Thymus (tissue), 11 donors: Measurements from ENCODE around the gene NUDT8. TPM values are rescaled to one million over a fixed set of nuclear protein-coding genes. Genes with fewer than 3 reads are reported as not detected.
"Not testable (repeated sequence)": the region's sequence is repeated elsewhere in the genome, so short reads cannot be mapped to it uniquely, and the experiment has no call there.

Experiments used
- DNase-seq, 9 donors: peaks; one replicate each; pipeline ENCODE4 v3.0.0-alpha.2; 2013; ENCODE audit warnings: low spot score in 9 of 9, low read depth in 6 of 9, missing footprints in 1 of 9
- H3K27ac ChIP-seq, 2 donors: one replicate each; pipeline ENCODE4 v1.5.1; 2013; ENCODE audit warnings: control low read depth in 1 of 2, low read depth in 1 of 2, low read length in 1 of 2, mild to moderate bottlenecking in 1 of 2, moderate library complexity in 1 of 2
- H3K27me3 ChIP-seq, 2 donors: one replicate each; pipeline ENCODE4 v1.5.1; 2013; ENCODE audit warnings: low read length in 1 of 2; ENCODE audit not compliant: control insufficient read depth in 2 of 2, insufficient read depth in 1 of 2
- H3K36me3 ChIP-seq, 2 donors: one replicate each; pipeline ENCODE4 v1.5.1; 2013; ENCODE audit warnings: low read length in 1 of 2, mild to moderate bottlenecking in 1 of 2, moderate library complexity in 1 of 2; ENCODE audit not compliant: control insufficient read depth in 2 of 2, insufficient read depth in 2 of 2
- H3K4me1 ChIP-seq, 2 donors: one replicate each; pipeline ENCODE4 v1.5.1; 2013; ENCODE audit warnings: low read length in 2 of 2; ENCODE audit not compliant: control insufficient read depth in 2 of 2, insufficient read depth in 2 of 2
- H3K4me3 ChIP-seq, 2 donors: one replicate each; pipeline ENCODE4 v1.5.1; 2013; ENCODE audit warnings: low read length in 2 of 2, control low read depth in 1 of 2, mild to moderate bottlenecking in 1 of 2
- H3K9me3 ChIP-seq, 2 donors: one replicate each; pipeline ENCODE4 v1.5.1; 2013; ENCODE audit warnings: low read length in 1 of 2, mild to moderate bottlenecking in 1 of 2; ENCODE audit not compliant: control insufficient read depth in 2 of 2, insufficient read depth in 1 of 2
- WGBS: extraction: QIAGEN DNeasy Blood & Tissue Kit; methylation state at CpG from one replicate; pipeline ENCODE4 v1.1.7; 2013; 5-methylcytosine and 5-hydroxymethylcytosine counted together
- polyA plus RNA-seq: library from polyadenylated mRNA; stranded (reverse); fragments of 200-250 nt; gene quantifications from one replicate; pipeline ENCODE4 v1.2.3, GENCODE V29; 2013
- total RNA-seq: library from RNA; stranded (reverse); fragments of 120-200 nt; gene quantifications from one replicate; pipeline ENCODE4 v1.2.4, GENCODE V29; 2013
- donor health status: healthy.

Gene NUDT8
- total and polyA plus RNA-seq, 2 donors = 4.7 to 5.8 TPM

- Histone ChIP-seq H3K4me3 (no peak overlapping the region), H3K36me3 (no peaks in the 10 kb centered on the region), H3K4me1 (peaks cover 9 to 40% of the 10 kb centered on the region in 2 donors), H3K27me3 (no peaks in the 10 kb centered on the region), H3K9me3 (no peaks in the 10 kb centered on the region), H3K27ac (no peak overlapping the region)
- WGBS = 91% methylated on average over 19 of the region's 19 CpGs
- DNase-seq = no peak
These were observed 33.2 kb upstream of the NUDT8 start for GRCh38 chr11:67662835-67663531.

GRCh38 chr11:67662142-67662834 lies 32.6 kb upstream of the NUDT8 start:
- no peaks in the 10 kb centered on the region for H3K27me3 ChIP-seq
- no peak overlapping the region for H3K27ac ChIP-seq
- no peaks in the 10 kb centered on the region for H3K9me3 ChIP-seq
- H3K36me3 ChIP-seq = no peaks in the 10 kb centered on the region
- H3K4me3 ChIP-seq = no peak overlapping the region
- no peak for DNase-seq
- H3K4me1 ChIP-seq = peaks cover 2 to 34% of the 10 kb centered on the region in 2 donors
- WGBS = 98% methylated on average over 12 of the region's 12 CpGs

GRCh38 chr11:67660752-67661151 lies 31.0 kb upstream of the NUDT8 start:
- not testable (repeated sequence) for H3K27me3 ChIP-seq, H3K36me3 ChIP-seq, H3K27ac ChIP-seq, DNase-seq, H3K4me3 ChIP-seq
- Histone ChIP-seq H3K9me3 (peaks cover 0 to 11% of the 10 kb centered on the region in 2 donors), H3K4me1 (peaks cover 0 to 18% of the 10 kb centered on the region in 2 donors)
- WGBS = 94% methylated on average over 5 of the region's 5 CpGs

- not testable (repeated sequence) for H3K36me3 ChIP-seq, H3K27me3 ChIP-seq, DNase-seq, H3K4me3 ChIP-seq, H3K27ac ChIP-seq
- Histone ChIP-seq H3K4me1 (peaks cover 0 to 15% of the 10 kb centered on the region in 2 donors), H3K9me3 (peaks cover 0 to 13% of the 10 kb centered on the region in 2 donors)
- WGBS = 75% methylated on average over 5 of the region's 5 CpGs
These were observed 30.0 kb upstream of the NUDT8 start for GRCh38 chr11:67659651-67660165.

GRCh38 chr11:67657300-67657699 lies 27.6 kb upstream of the NUDT8 start:
- WGBS = 55% methylated on average over 3 of the region's 3 CpGs

GRCh38 chr11:67656278-67656922 lies 26.7 kb upstream of the NUDT8 start:
- Histone ChIP-seq H3K27ac (no peak overlapping the region), H3K27me3 (no peaks in the 10 kb centered on the region), H3K4me1 (peaks cover 0 to 7% of the 10 kb centered on the region in 2 donors), H3K4me3 (no peak overlapping the region), H3K9me3 (peaks cover 0 to 13% of the 10 kb centered on the region in 2 donors), H3K36me3 (no peaks in the 10 kb centered on the region)
- DNase-seq = no peak
- WGBS = 90% methylated on average over 4 of the region's 4 CpGs

More at GRCh38 chr11:67657300-67657699, 27.6 kb upstream of the NUDT8 start:
- no peak for DNase-seq
- Histone ChIP-seq H3K27ac (no peak overlapping the region), H3K27me3 (no peaks in the 10 kb centered on the region), H3K36me3 (no peaks in the 10 kb centered on the region), H3K9me3 (peaks cover 0 to 13% of the 10 kb centered on the region in 2 donors), H3K4me3 (no peak overlapping the region), H3K4me1 (peaks cover 0 to 7% of the 10 kb centered on the region in 2 donors)

GRCh38 chr11:67654225-67654624 lies 24.5 kb upstream of the NUDT8 start:
- DNase-seq = no peak
- Histone ChIP-seq H3K4me3 (no peak overlapping the region), H3K27ac (no peak overlapping the region), H3K36me3 (no peaks in the 10 kb centered on the region), H3K9me3 (peaks cover 0 to 16% of the 10 kb centered on the region in 2 donors), H3K4me1 (peaks cover 1 to 22% of the 10 kb centered on the region in 2 donors), H3K27me3 (no peaks in the 10 kb centered on the region)
- 86% methylated on average over 9 of the region's 9 CpGs for WGBS

- Histone ChIP-seq H3K4me3 (no peak overlapping the region), H3K27ac (no peak overlapping the region), H3K9me3 (peaks cover 0 to 16% of the 10 kb centered on the region in 2 donors), H3K4me1 (peaks cover 6 to 27% of the 10 kb centered on the region in 2 donors), H3K27me3 (no peaks in the 10 kb centered on the region), H3K36me3 (no peaks in the 10 kb centered on the region)
- 90% methylated on average over 15 of the region's 15 CpGs for WGBS
- DNase-seq = no peak
These were observed 23.5 kb upstream of the NUDT8 start for GRCh38 chr11:67652965-67653845.
